B cell (primary cell): Measurements from ENCODE around the gene TSPAN18. TPM values are rescaled to one million over a fixed set of nuclear protein-coding genes. Genes with fewer than 3 reads are reported as not detected.

Experiments
- ATAC-seq: fragments of 200-7000 bp; cut with Tn5 transposase; one replicate; pipeline ENCODE4 v1.10.0; 2021; ENCODE audit warnings: low read depth, mild to moderate bottlenecking, moderate number of reproducible peaks, moderate library complexity
- CTCF ChIA-PET: fragments of 350-600 bp; sonication (Branson Sonifier 250); formaldehyde crosslinking; loops from one replicate; lab custom pipeline; 2021; ENCODE audit warnings: antibody characterized with exemption, inconsistent platforms; lab: Charles Lee
- POLR2A ChIA-PET: fragments of 350-600 bp; sonication (Branson Sonifier 250); formaldehyde crosslinking; loops from one replicate; lab custom pipeline; 2021; ENCODE audit warnings: antibody characterized with exemption; lab: Charles Lee
- DNase-seq: peaks from one replicate; pipeline ENCODE4 v3.0.0; 2013
- H2AFZ ChIP-seq: 2 replicates; pipeline ENCODE4 v1.6.1; 2012; ENCODE audit warnings: mild to moderate bottlenecking, low read depth, low read length; ENCODE audit not compliant: insufficient read depth, poor library complexity, severe bottlenecking
- H3K27ac ChIP-seq, 2 donors: 1 replicate in 1 of 2; 2 replicates in 1 of 2; pipeline ENCODE4 v1.5.1; 2012 to 2013; ENCODE audit warnings: low read length in 2 of 2, mild to moderate bottlenecking in 2 of 2, moderate library complexity in 1 of 2
- H3K27me3 ChIP-seq, 4 experiments: fragments of 200-600 bp in 1 of 4; sonication (generic) in 1 of 4; replicated peaks in 1 of 4; 1 replicate in 2 of 4; 2 replicates in 2 of 4; pipeline versions ENCODE4 v1.6.1 to v1.7.0; 2013 to 2016; ENCODE audit warnings: low read length in 3 of 4, mild to moderate bottlenecking in 2 of 4, mixed read lengths in 1 of 4, moderate library complexity in 1 of 4; ENCODE audit not compliant: insufficient read depth in 4 of 4, control insufficient read depth in 3 of 4; ENCODE audit errors: control extremely low read depth in 1 of 4
- H3K36me3 ChIP-seq, 2 experiments: replicated peaks in 1 of 2; 1 replicate in 1 of 2; 2 replicates in 1 of 2; pipeline versions ENCODE4 v1.6.1 to v1.7.1; 2013; ENCODE audit warnings: low read length in 1 of 2; ENCODE audit not compliant: insufficient read depth in 2 of 2, control insufficient read depth in 1 of 2; ENCODE audit errors: control extremely low read depth in 1 of 2, extremely low read depth in 1 of 2
- H3K4me1 ChIP-seq, 2 donors: fragments of 200-600 bp in 1 of 2; sonication (generic) in 1 of 2; 1 replicate in 1 of 2; 2 replicates in 1 of 2; pipeline versions ENCODE4 v1.5.1 to v1.6.1; 2013 to 2017; ENCODE audit warnings: low read length in 2 of 2; ENCODE audit not compliant: control insufficient read depth in 2 of 2, insufficient read depth in 2 of 2
- H3K4me2 ChIP-seq: replicated peaks from 2 replicates; pipeline ENCODE3; 2012; ENCODE audit warnings: mild to moderate bottlenecking, low read depth, low read length; ENCODE audit not compliant: poor library complexity, severe bottlenecking
- H3K4me3 ChIP-seq, 5 experiments: fragments of 200-600 bp in 1 of 5; sonication (generic) in 1 of 5; 1 replicate in 3 of 5; 2 replicates in 2 of 5; pipeline versions ENCODE4 v1.5.1 to v1.7.0; 2011 to 2016; ENCODE audit warnings: low read length in 4 of 5, mild to moderate bottlenecking in 4 of 5, low read depth in 2 of 5, control low read depth in 1 of 5, moderate library complexity in 1 of 5; ENCODE audit not compliant: insufficient read depth in 1 of 5; ENCODE audit errors: control extremely low read depth in 1 of 5, extremely low read depth in 1 of 5
- H3K79me2 ChIP-seq: fragments of 200-600 bp; sonication (generic); one replicate; pipeline ENCODE4 v1.6.0; 2016; ENCODE audit warnings: low read length; ENCODE audit not compliant: control insufficient read depth, insufficient read depth
- H3K9ac ChIP-seq: fragments of 200-600 bp; sonication (generic); 2 replicates; pipeline ENCODE4 v1.6.1; 2017; ENCODE audit warnings: mild to moderate bottlenecking, low read length, moderate library complexity
- H3K9me3 ChIP-seq, 3 donors: one replicate each; pipeline versions ENCODE4 v1.6.1 to v1.7.1; 2013; ENCODE audit warnings: low read length in 2 of 3; ENCODE audit not compliant: control insufficient read depth in 2 of 3, insufficient read depth in 1 of 3; ENCODE audit errors: control extremely low read depth in 1 of 3
- H4K20me1 ChIP-seq: 2 replicates; pipeline ENCODE4 v1.6.0; 2012; ENCODE audit warnings: mild to moderate bottlenecking, low read length; ENCODE audit not compliant: insufficient read depth, control insufficient read depth, poor library complexity, severe bottlenecking
- H3K27ac Mint-ChIP-seq: one replicate; pipeline ENCODE4 v1.8.0; 2021; ENCODE audit warnings: mixed read lengths
- H3K27me3 Mint-ChIP-seq: one replicate; pipeline ENCODE4 v1.8.0; 2021; ENCODE audit warnings: mixed read lengths
- H3K4me1 Mint-ChIP-seq: one replicate; pipeline ENCODE4 v1.8.0; 2021; ENCODE audit warnings: mixed read lengths
- H3K4me3 Mint-ChIP-seq: one replicate; pipeline ENCODE4 v1.8.0; 2021; ENCODE audit warnings: mixed read lengths
- H3K9me3 Mint-ChIP-seq: one replicate; pipeline ENCODE4 v1.8.0; 2022; ENCODE audit warnings: mixed read lengths; ENCODE audit not compliant: insufficient read depth
- CTCF ChIP-seq: fragments of 200-600 bp; IDR thresholded peaks from one replicate; pipeline ENCODE4 v1.8.0; 2022; ENCODE audit warnings: antibody characterized with exemption, mild to moderate bottlenecking
- EZH2 ChIP-seq: IDR thresholded peaks from 2 replicates; pipeline ENCODE4 v1.6.1; 2012; ENCODE audit warnings: borderline replicate concordance, low read depth, mild to moderate bottlenecking, moderate library complexity, low read length; ENCODE audit not compliant: insufficient read depth, poor library complexity, severe bottlenecking
- WGBS: methylation state at CpG from one replicate; pipeline ENCODE4 v1.1.5; 2013; ENCODE audit warnings: missing lambda C conversion rate; ENCODE audit not compliant: insufficient coverage; 5-methylcytosine and 5-hydroxymethylcytosine counted together
- intact Hi-C: fragments of 100-400 bp; cut with micrococcal nuclease; formaldehyde crosslinking; loops from one replicate; pipeline ENCODE4 v1.10.0; 2022
- polyA plus RNA-seq: library from polyadenylated mRNA; depleted of rRNA; stranded (reverse); fragments of >200 nt; gene quantifications from 2 replicates; pipeline ENCODE4 v1.2.3, GENCODE V29; 2012
- total RNA-seq, 2 donors: library from RNA; stranded (reverse); fragments of 120-200 nt in 1 of 2; gene quantifications; 1 replicate in 1 of 2; 2 replicates in 1 of 2; pipeline versions ENCODE4 v1.2.3 to v1.2.4, GENCODE V29; 2013 to 2022

The TSPAN18 gene
- total and polyA plus RNA-seq, 2 donors (not counting 1 experiment from before 2014, with no cell fraction given) = 0.75 to 2.0 TPM

GRCh38 chr11:44694443-44694842 lies 32.3 kb upstream of the TSPAN18 start:
- Histone ChIP-seq H3K27me3 (no peaks in the 10 kb centered on the region), H3K4me3 (no peak overlapping the region), H3K9ac (no peak overlapping the region), H2AFZ (no peak overlapping the region), H3K4me2 (no peak overlapping the region), H3K4me1 (no peaks in the 10 kb centered on the region), H4K20me1 (no peaks in the 10 kb centered on the region), H3K36me3 (no peaks in the 10 kb centered on the region), H3K9me3 (no peaks in the 10 kb centered on the region), H3K27ac (no peak overlapping the region), H3K79me2 (no peaks in the 10 kb centered on the region)
- Mint-ChIP-seq H3K4me3 (peak overlapping the region; percentile 44), H3K27ac (no peak overlapping the region), H3K4me1 (peaks cover 2% of the 10 kb centered on the region), H3K9me3 (no peaks in the 10 kb centered on the region), H3K27me3 (peaks cover 6% of the 10 kb centered on the region)
- CTCF ChIA-PET = no interaction called here
- WGBS = 71% methylated on average over 9 of the region's 12 CpGs
- TF ChIP-seq CTCF (no peak), EZH2 (no peak)
- DNase-seq = no peak
- no peak for ATAC-seq
- intact Hi-C loops = no loop called here
- POLR2A ChIA-PET = no interaction called here

- intact Hi-C loops = no loop called here
- H3K4me3 Mint-ChIP-seq = no peak overlapping the region
- ChIA-PET POLR2A (no interaction called here), CTCF (no interaction called here)
- no peak overlapping the region for H3K9ac ChIP-seq
- no peak overlapping the region for H3K4me2 ChIP-seq
- DNase-seq (no peak), ATAC-seq (no peak)
- no peak overlapping the region for H3K27ac Mint-ChIP-seq
- no peak overlapping the region for H2AFZ ChIP-seq
- 70% methylated on average over 2 of the region's 4 CpGs for WGBS
- H3K27me3 Mint-ChIP-seq = peaks cover 11% of the 10 kb centered on the region
- no peaks in the 10 kb centered on the region for H3K9me3 Mint-ChIP-seq
- H3K4me1 ChIP-seq = no peaks in the 10 kb centered on the region
- TF ChIP-seq CTCF (no peak), EZH2 (no peak)
- no peaks in the 10 kb centered on the region for H3K79me2 ChIP-seq
- H3K9me3 ChIP-seq = no peaks in the 10 kb centered on the region
- peaks cover 0 to 2% (median 0%) of the 10 kb centered on the region in 4 experiments for H3K27me3 ChIP-seq
- H3K36me3 ChIP-seq = no peaks in the 10 kb centered on the region
- no peak overlapping the region for H3K4me3 ChIP-seq
- no peak overlapping the region for H3K27ac ChIP-seq
- H3K4me1 Mint-ChIP-seq = peaks cover 2% of the 10 kb centered on the region
- H4K20me1 ChIP-seq = no peaks in the 10 kb centered on the region
These were observed 31.5 kb upstream of the TSPAN18 start for GRCh38 chr11:44695169-44695833.
